ENCODE measurements around the gene PTBP3.

PTBP3 gene

DNA sequence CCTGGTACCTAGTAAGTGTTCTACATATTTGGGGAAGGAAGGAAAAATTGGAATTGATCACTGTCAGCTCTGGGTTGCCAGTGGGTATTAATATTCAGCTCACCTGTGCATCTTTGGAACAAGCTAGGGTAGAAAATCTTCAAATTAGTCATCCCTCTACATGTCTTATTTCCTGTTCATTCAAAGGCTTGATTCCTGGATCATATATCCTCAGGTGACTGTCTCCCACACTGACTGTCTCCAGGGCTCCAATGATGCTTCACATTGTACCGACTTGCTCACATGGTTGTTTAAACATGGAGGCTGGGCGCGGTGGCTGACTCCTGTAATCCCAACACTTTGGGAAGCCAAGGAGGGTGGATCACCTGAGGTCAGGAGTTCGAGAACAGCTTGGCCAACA, 146.7 kb downstream of the PTBP3 start:
- Histone ChIP-seq H3K14ac (ENCODE audit: low read length in 2 of 2) (no peak overlapping the region), H3K36me3 (ENCODE audit: control insufficient read depth in 1 of 2, insufficient read depth in 2 of 2, low read depth in 1 of 2, low read length in 2 of 2) (no peaks in the 10 kb centered on the region), H3K18ac (ENCODE audit: low read depth in 1 of 2, low read length in 2 of 2) (no peak overlapping the region), H3K79me1 (replicated peaks; ENCODE audit: low read length, poor library complexity, severe bottlenecking) (no peaks in the 10 kb centered on the region), H3K4ac (ENCODE audit: low read depth in 1 of 2, low read length in 2 of 2) (no peak overlapping the region), H3K27ac (ENCODE audit: low read length, poor library complexity, severe bottlenecking) (no peak overlapping the region), H2AK5ac (ENCODE audit: low read length, severe bottlenecking) (no peak overlapping the region), H4K91ac (ENCODE audit: low read length) (no peak overlapping the region), H3K27me3 (ENCODE audit: control insufficient read depth in 1 of 2, insufficient read depth in 1 of 2, low read length in 2 of 2) (no peaks in the 10 kb centered on the region), H3K9ac (ENCODE audit: low read length) (no peak overlapping the region), H2BK120ac (ENCODE audit: low read depth, low read length) (no peak overlapping the region), H2BK12ac (ENCODE audit: low read length in 2 of 2) (no peak overlapping the region), H3K4me1 (ENCODE audit: control insufficient read depth, insufficient read depth, low read depth, low read length) (no peaks in the 10 kb centered on the region), H3K4me3 (ENCODE audit: insufficient read depth in 1 of 2, low read depth in 1 of 2, low read length in 2 of 2) (no peak overlapping the region), H4K8ac (ENCODE audit: low read length) (no peak overlapping the region), H3K23ac (ENCODE audit: low read length in 2 of 2) (no peak overlapping the region), H2AFZ (ENCODE audit: low read depth, low read length) (no peak overlapping the region), H3K4me2 (ENCODE audit: low read length, poor library complexity, severe bottlenecking) (no peak overlapping the region), H2BK15ac (ENCODE audit: low read depth, poor library complexity, severe bottlenecking) (no peak overlapping the region), H2BK5ac (ENCODE audit: low read depth, low read length, poor library complexity, severe bottlenecking) (no peak overlapping the region), H3K9me3 (ENCODE audit: control insufficient read depth, low read length) (no peaks in the 10 kb centered on the region)
- 85% methylated on average over 4 of the region's 4 CpGs for WGBS
- DNase-seq, result no peak

DNA sequence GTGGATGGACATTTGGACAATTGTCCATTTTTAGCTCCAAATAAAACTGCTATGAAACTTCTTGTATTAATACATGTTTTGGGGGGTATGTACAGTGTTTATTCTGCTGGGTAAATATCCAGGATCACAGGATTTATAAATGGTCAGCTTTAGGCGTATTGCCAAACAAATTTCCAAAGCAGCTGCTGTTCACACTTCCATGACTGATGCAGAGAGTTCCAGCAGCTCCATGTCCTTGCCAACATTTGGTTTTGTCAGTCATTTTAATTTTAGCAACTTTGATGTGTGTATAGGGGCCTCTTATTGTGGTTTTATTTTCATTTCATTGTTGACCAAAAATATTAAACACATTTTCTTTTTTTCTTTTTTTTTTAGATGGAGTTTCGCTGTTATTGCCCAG, 148.5 kb downstream of the PTBP3 start:
- H3K14ac ChIP-seq (ENCODE audit: low read length in 2 of 2), result no peak overlapping the region
- no peak overlapping the region for H2BK120ac ChIP-seq (ENCODE audit: low read depth, low read length)
- no peak overlapping the region for H2BK12ac ChIP-seq (ENCODE audit: low read length in 2 of 2)
- H3K4ac ChIP-seq (ENCODE audit: low read depth in 1 of 2, low read length in 2 of 2), result no peak overlapping the region
- no peak overlapping the region for H4K8ac ChIP-seq (ENCODE audit: low read length)
- H3K79me1 ChIP-seq (replicated peaks; ENCODE audit: low read length, poor library complexity, severe bottlenecking), result no peaks in the 10 kb centered on the region
- H3K23ac ChIP-seq (ENCODE audit: low read length in 2 of 2), result no peak overlapping the region
- no peak overlapping the region for H3K9ac ChIP-seq (ENCODE audit: low read length)
- no peaks in the 10 kb centered on the region for H3K36me3 ChIP-seq (ENCODE audit: control insufficient read depth in 1 of 2, insufficient read depth in 2 of 2, low read depth in 1 of 2, low read length in 2 of 2)
- 94% methylated on average over 2 of the region's 2 CpGs for WGBS
- DNase-seq, result no peak
- H2AFZ ChIP-seq (ENCODE audit: low read depth, low read length), result no peak overlapping the region
- peaks cover 3% of the 10 kb centered on the region for H3K4me1 ChIP-seq (ENCODE audit: control insufficient read depth, insufficient read depth, low read depth, low read length)
- no peak overlapping the region for H2AK5ac ChIP-seq (ENCODE audit: low read length, severe bottlenecking)
- H3K9me3 ChIP-seq (ENCODE audit: control insufficient read depth, low read length), result no peaks in the 10 kb centered on the region
- no peak overlapping the region for H2BK5ac ChIP-seq (ENCODE audit: low read depth, low read length, poor library complexity, severe bottlenecking)
- H4K91ac ChIP-seq (ENCODE audit: low read length), result no peak overlapping the region
- H3K18ac ChIP-seq (ENCODE audit: low read depth in 1 of 2, low read length in 2 of 2), result no peak overlapping the region
- H3K27me3 ChIP-seq (ENCODE audit: control insufficient read depth in 1 of 2, insufficient read depth in 1 of 2, low read length in 2 of 2), result no peaks in the 10 kb centered on the region
- H3K4me2 ChIP-seq (ENCODE audit: low read length, poor library complexity, severe bottlenecking), result no peak overlapping the region
- H3K27ac ChIP-seq (ENCODE audit: low read length, poor library complexity, severe bottlenecking), result no peak overlapping the region
- no peak overlapping the region for H2BK15ac ChIP-seq (ENCODE audit: low read depth, poor library complexity, severe bottlenecking)
- H3K4me3 ChIP-seq (ENCODE audit: insufficient read depth in 1 of 2, low read depth in 1 of 2, low read length in 2 of 2), result no peak overlapping the region

- H3K4me2 ChIP-seq (ENCODE audit: low read length, poor library complexity, severe bottlenecking), result no peak overlapping the region
Observed at GRCh38 chr9:112184221-112184620, 149.2 kb downstream of the PTBP3 start.

DNA sequence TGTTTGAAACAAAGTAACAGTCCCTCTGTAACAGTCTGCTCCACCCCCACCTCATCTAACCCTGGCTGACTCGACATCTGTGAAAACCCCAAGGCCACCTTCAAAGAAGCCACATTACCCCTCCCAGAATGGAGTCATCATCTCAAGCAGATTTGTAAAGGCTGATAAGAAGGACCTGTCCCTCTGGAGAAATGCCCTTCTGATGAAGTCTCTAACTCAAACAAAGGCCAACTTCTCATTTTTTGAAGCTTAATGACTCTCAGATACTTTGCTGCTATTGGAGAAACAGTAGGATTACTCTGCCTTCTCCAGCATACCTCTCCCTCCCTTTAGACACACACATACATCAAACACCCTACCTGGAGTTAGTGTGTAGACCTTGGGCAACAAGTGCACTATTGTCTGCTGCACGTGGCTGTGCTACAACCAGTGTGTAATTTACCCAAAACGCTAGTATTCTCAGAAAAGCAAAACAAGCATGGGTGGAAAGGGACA, 153.0 kb downstream of the PTBP3 start:
- H3K79me1 ChIP-seq (replicated peaks; ENCODE audit: low read length, poor library complexity, severe bottlenecking), result no peaks in the 10 kb centered on the region
- H4K8ac ChIP-seq (ENCODE audit: low read length), result peak overlapping the region; percentile 22
- no peaks in the 10 kb centered on the region for H3K27me3 ChIP-seq (ENCODE audit: control insufficient read depth in 1 of 2, insufficient read depth in 1 of 2, low read length in 2 of 2)
- peak overlapping the region; percentile 69 for H2AK5ac ChIP-seq (ENCODE audit: low read length, severe bottlenecking)
- no peak overlapping the region for H4K91ac ChIP-seq (ENCODE audit: low read length)
- no peak overlapping the region for H3K14ac ChIP-seq (ENCODE audit: low read length in 2 of 2)
- H3K4me2 ChIP-seq (ENCODE audit: low read length, poor library complexity, severe bottlenecking), result no peak overlapping the region
- WGBS, result 50% methylated on average over 3 of the region's 3 CpGs
- H3K36me3 ChIP-seq (ENCODE audit: control insufficient read depth in 1 of 2, insufficient read depth in 2 of 2, low read depth in 1 of 2, low read length in 2 of 2), result no peaks in the 10 kb centered on the region
- H3K4me3 ChIP-seq (ENCODE audit: insufficient read depth in 1 of 2, low read depth in 1 of 2, low read length in 2 of 2), result no peak overlapping the region
- H2BK12ac ChIP-seq (ENCODE audit: low read length in 2 of 2), result no peak overlapping the region
- H2BK120ac ChIP-seq (ENCODE audit: low read depth, low read length), result no peak overlapping the region
- H3K27ac ChIP-seq (ENCODE audit: low read length, poor library complexity, severe bottlenecking), result no peak overlapping the region
- H2AFZ ChIP-seq (ENCODE audit: low read depth, low read length), result no peak overlapping the region
- no peak overlapping the region for H3K18ac ChIP-seq (ENCODE audit: low read depth in 1 of 2, low read length in 2 of 2)
- DNase-seq, result peak; percentile 34
- no peak overlapping the region for H3K9ac ChIP-seq (ENCODE audit: low read length)
- no peak overlapping the region for H3K23ac ChIP-seq (ENCODE audit: low read length in 2 of 2)
- H2BK5ac ChIP-seq (ENCODE audit: low read depth, low read length, poor library complexity, severe bottlenecking), result no peak overlapping the region
- H3K4me1 ChIP-seq (ENCODE audit: control insufficient read depth, insufficient read depth, low read depth, low read length), result peaks cover 18% of the 10 kb centered on the region
- H3K4ac ChIP-seq (ENCODE audit: low read depth in 1 of 2, low read length in 2 of 2), result no peak overlapping the region
- H3K9me3 ChIP-seq (ENCODE audit: control insufficient read depth, low read length), result no peaks in the 10 kb centered on the region
- no peak overlapping the region for H2BK15ac ChIP-seq (ENCODE audit: low read depth, poor library complexity, severe bottlenecking)

More at GRCh38 chr9:112184221-112184620, 149.2 kb downstream of the PTBP3 start:
- Histone ChIP-seq H3K9ac (ENCODE audit: low read length) (no peak overlapping the region), H3K9me3 (ENCODE audit: control insufficient read depth, low read length) (no peaks in the 10 kb centered on the region), H2BK120ac (ENCODE audit: low read depth, low read length) (no peak overlapping the region), H4K91ac (ENCODE audit: low read length) (no peak overlapping the region), H3K4me1 (ENCODE audit: control insufficient read depth, insufficient read depth, low read depth, low read length) (peaks cover 3% of the 10 kb centered on the region), H2BK12ac (ENCODE audit: low read length in 2 of 2) (no peak overlapping the region), H2AFZ (ENCODE audit: low read depth, low read length) (no peak overlapping the region), H2AK5ac (ENCODE audit: low read length, severe bottlenecking) (no peak overlapping the region), H3K27me3 (ENCODE audit: control insufficient read depth in 1 of 2, insufficient read depth in 1 of 2, low read length in 2 of 2) (no peaks in the 10 kb centered on the region), H3K18ac (ENCODE audit: low read depth in 1 of 2, low read length in 2 of 2) (no peak overlapping the region), H3K4ac (ENCODE audit: low read depth in 1 of 2, low read length in 2 of 2) (no peak overlapping the region), H3K4me3 (ENCODE audit: insufficient read depth in 1 of 2, low read depth in 1 of 2, low read length in 2 of 2) (no peak overlapping the region), H3K14ac (ENCODE audit: low read length in 2 of 2) (no peak overlapping the region), H3K27ac (ENCODE audit: low read length, poor library complexity, severe bottlenecking) (no peak overlapping the region), H3K23ac (ENCODE audit: low read length in 2 of 2) (no peak overlapping the region), H2BK5ac (ENCODE audit: low read depth, low read length, poor library complexity, severe bottlenecking) (no peak overlapping the region), H3K36me3 (ENCODE audit: control insufficient read depth in 1 of 2, insufficient read depth in 2 of 2, low read depth in 1 of 2, low read length in 2 of 2) (no peaks in the 10 kb centered on the region), H2BK15ac (ENCODE audit: low read depth, poor library complexity, severe bottlenecking) (no peak overlapping the region), H3K79me1 (replicated peaks; ENCODE audit: low read length, poor library complexity, severe bottlenecking) (no peaks in the 10 kb centered on the region), H4K8ac (ENCODE audit: low read length) (no peak overlapping the region)
- DNase-seq, result no peak
- WGBS, result no CpG with 5 or more reads among the region's 3 CpGs
